HG02610 (cell line): Measurements from ENCODE around the gene PDLIM7.

ENCODE experiments used
- ATAC-seq: cut with Tn5 transposase; IDR thresholded peaks from one replicate; pipeline ENCODE4 v1.9.1; 2021; ENCODE audit warnings: mild to moderate bottlenecking, moderate library complexity; ENCODE audit not compliant: unreplicated experiment

PDLIM7 gene

DNA sequence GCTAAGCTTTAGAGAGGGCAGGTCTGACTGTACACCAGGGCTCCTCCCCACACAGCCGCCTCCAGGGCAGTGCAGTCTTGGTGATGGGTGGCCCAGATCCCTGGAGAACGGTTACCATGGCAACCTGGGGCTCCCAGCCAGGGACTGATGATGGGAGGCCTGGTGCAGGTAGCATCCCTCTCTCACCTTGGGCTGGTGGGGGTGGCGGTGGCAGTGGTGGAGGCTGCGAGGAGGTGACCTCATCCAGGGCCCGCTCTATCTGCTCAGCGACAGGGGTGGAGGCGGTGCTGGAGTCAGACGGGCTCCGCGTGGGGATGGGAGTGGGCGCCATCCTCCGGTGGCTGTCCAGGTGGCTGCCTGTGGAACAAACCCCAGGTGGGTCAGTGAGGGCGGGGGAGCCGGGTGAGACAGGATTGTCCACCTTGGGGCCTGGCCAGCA lies 38.5 kb downstream of the PDLIM7 start:
- no peak for ATAC-seq

DNA sequence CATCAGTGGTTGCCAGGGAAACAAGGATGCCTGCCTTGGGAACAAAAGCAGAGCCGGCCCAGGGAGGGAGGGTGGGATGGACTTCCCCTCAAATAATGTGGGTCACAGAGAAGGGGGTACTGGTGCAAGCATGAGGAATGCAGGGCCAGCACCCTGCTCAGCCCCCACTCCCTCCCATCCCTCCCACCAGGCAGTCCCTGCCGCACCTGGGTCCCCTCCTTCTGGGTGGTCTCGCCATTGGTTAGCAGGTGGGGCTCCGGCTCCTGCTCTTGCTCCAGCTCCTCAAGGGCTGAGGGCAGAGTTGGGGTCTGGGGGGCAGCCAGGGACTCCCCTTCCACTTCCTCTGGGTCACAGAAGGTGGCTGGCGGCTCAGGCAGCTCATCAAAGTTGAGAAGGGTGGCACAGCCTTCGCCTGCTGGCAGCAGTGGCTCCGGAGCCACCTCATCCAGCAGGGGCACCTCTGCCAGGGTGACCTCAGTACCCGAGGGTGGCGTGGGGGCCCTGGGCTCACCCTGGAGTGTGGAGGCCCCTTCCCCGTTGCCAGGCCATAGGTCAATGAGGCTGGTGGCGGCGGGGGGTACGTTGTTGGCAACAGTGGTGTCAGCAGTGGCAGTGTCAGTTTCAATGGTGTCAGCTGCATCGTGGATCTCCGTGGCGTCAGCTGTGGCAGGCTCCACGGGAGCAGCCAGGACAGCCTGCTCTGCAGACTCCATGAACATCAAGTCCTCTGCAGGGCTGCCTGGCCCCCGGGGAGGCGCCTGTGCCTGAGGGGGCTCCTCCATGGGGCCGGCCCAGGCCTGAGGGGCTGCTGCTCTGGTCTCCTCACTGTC lies 39.3 kb downstream of the PDLIM7 start:
- ATAC-seq = no peak

DNA sequence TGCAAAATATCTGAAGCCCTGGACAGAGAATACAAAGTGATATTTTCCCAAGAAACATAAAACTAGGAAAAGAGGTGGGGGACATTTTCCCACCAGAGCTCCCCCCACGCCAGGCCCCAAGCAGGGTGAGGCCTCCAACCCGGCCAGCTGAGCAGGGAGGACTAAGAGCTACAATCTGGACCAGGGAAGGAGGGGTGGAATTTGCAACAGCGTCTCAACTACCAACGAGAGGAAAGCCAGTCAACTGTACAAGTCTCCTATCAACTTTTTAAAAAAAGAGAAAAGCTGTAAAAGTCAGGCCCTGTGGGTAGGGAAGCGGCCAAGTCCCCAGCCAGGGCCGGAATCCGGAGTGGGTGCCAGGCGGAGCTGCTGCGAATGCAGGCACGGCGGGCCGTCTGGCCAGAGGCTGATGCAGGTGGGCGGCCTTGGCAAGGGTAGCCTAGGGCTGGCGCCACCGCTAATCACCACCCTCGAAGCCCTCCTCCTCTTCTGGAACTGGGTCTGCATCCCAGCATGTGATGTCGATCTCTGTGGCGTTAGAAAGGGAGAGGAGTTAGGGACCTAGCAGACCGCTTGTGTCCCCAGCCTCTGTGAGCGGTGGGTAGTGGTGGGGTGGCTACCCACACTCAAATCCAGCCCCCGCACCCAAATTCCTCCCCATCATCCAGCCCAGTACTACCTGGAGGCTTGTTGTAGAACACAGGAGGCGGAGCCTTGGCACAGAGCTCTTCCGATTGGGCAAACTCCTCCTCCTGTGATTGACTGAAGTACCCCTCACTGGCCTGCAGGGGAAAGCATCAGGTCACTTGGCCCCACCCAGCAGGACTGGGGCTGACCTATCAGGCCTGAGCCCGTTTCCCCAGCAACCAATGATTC lies 40.2 kb downstream of the PDLIM7 start:
- peak; percentile 45 for ATAC-seq

DNA sequence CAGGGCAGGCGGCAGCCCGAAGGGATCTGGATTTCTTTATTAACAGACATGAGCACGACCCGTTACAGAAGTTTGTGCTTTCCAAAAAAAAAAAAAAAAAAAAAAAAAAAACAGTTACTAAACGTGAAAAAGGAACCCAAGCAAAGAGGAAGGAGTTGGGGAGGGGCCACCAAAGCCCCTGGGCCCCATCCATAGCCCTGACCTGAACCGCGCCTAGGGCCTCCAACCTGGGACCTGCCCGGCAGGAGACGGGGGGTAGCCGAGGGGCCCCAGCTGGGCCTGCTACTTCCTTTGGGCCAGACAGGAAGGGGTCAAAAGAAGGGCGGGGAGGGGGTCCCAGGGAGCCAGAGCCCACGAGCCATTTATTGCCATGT lies 40.8 kb downstream of the PDLIM7 start:
- no peak for ATAC-seq

DNA sequence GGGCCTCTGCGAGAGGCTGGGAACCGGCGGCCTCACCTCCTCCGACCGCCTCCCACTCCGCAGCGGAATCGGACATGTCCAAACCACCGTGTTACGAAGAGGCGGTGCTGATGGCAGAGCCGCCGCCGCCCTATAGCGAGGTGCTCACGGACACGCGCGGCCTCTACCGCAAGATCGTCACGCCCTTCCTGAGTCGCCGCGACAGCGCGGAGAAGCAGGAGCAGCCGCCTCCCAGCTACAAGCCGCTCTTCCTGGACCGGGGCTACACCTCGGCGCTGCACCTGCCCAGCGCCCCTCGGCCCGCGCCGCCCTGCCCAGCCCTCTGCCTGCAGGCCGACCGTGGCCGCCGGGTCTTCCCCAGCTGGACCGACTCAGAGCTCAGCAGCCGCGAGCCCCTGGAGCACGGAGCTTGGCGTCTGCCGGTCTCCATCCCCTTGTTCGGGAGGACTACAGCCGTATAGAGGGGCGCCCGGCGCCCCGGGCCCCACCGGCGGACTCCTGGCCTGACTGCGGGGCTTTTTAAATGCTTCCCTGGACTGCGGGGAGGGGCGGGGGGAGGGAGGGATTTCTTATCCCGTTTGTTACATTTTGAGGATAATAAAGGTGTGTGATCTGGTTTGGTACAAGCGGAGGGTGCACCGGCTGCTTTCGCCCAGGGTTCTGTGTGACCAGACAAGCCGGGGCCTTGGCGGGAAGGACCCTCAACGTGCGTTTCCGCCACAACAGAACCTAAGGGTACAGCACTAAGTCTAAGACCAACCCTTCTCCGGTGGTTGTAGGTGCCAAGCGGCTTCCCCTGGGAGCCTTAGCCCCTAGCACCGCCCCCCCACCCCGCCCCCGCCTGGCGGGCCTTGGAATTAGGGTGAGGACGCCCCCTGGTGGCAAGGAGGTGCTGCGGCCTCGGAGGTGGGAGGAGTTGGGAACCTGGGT lies 41.5 kb downstream of the PDLIM7 start:
- no peak for ATAC-seq

DNA sequence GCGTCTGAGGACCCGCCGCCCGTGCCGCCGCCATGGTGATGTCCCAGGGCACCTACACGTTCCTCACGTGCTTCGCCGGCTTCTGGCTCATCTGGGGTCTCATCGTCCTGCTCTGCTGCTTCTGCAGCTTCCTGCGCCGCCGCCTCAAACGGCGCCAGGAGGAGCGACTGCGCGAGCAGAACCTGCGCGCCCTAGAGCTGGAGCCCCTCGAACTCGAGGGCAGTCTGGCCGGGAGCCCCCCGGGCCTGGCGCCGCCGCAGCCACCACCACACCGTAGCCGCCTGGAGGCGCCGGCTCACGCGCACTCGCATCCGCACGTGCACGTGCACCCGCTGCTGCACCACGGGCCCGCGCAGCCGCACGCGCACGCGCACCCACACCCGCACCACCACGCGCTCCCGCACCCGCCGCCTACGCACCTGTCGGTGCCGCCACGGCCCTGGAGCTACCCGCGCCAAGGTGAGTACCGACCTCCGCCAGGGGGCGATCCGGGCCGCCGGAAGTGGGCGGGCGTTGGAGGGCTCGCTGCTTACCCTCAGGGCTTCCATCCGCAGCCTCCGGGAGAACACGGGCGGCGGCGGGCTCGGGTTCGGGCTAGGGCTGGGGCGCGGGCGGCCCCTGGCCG lies 42.3 kb downstream of the PDLIM7 start:
- ATAC-seq = peak; percentile 51

DNA sequence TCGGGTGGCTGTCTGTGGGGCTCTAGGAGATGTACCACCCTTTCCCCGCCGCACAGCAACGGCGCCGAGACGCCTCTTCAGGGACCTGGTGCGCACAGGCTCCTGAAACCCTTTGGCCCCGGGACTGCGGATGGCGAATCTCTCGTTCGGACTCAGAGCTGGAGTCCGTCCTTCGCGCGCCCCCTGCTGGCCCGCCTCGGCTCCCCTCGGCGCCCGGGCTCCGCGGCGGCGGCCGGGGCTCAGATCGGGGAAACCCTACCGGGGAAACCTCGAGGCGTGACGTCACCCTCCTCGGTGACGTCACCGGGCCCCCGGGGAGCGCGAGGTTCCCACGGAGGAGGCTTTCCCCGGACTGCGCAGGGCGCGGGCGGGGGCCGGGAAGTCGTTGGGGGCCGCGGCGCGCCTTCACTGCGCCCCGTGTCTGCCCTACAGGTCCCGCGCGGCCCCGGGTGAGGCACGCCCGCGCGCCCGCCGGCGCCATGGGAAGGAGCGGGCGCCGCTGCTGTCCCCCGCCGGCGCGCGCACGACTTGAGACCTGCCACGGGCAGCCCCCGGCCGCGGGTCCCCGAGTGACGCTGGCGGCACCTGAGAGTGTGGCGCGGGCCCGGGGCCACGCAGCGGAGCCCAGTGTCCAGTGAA lies 42.9 kb downstream of the PDLIM7 start:
- ATAC-seq = peak; percentile 36

DNA sequence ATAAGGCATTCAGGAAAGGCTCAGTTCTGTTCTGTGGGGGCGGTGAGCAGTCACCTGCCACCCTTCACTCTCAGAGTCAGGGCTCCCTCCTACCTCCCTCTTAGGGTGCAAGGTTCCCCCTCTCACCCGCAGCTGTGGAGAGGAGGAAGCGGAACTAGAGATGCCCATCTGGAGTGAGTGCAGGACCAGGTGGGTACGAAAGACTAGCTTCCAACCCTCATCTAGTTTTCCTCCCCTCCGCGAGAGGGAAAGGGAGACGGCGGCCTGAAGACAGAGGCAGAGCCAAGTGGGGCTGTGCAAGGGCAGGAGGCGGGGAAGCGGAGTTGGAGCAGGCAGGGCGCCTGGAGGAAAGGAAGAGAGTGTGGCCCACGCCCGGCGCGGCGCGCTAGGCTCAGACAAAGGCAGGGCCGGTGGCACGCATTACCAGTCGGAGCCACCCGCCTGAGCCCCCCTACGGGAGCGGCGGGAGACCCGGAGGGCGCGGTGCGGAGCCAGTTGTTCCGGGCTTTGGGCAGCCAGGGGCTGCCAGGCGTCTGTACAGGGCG lies 43.5 kb downstream of the PDLIM7 start:
- ATAC-seq = no peak

DNA sequence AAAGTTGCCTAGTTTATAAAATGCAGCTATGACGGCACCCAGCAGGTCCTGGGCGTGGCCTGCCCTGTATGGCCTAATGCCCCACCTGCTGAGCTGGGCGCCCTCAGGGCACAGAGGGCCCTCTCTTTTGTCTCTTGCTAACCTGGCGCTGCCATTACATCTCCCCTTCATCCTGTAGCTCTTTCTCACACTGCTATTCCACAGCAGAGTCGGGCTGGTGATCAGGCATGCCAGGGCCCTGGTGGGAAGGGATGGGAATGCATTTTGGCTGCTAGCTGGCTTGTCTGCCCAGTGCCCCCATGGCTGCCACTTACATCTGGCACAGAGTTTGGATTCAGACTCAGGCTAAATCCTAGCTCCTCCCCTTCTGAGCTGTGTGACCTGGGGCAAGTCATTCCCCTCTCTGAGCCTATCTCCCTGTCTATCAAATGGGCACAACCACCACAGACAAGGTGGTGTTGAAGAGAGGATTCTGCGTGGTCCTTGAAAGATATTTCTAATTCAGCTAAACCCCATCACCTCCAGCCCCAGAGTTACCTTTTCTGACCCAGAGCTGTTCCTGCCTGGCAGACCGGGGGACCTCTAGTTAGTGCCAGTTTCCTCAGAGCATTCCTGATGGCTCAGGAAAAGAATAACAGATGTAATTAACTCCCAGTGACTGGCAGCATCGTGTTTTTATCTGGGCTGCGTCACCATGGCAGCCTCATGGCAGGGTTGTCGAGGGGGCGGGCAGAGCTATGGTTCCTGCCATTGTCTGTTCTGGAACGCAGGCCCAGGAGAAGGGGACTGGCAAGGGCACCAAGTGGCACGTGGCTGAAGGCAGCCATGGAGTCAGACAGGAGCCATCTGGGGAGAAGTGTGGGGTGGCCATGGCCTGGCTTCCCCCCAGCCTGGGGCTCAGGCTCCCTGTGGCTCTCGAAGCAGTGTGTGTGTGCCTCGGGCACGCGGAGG lies 44.4 kb downstream of the PDLIM7 start:
- ATAC-seq = no peak

DNA sequence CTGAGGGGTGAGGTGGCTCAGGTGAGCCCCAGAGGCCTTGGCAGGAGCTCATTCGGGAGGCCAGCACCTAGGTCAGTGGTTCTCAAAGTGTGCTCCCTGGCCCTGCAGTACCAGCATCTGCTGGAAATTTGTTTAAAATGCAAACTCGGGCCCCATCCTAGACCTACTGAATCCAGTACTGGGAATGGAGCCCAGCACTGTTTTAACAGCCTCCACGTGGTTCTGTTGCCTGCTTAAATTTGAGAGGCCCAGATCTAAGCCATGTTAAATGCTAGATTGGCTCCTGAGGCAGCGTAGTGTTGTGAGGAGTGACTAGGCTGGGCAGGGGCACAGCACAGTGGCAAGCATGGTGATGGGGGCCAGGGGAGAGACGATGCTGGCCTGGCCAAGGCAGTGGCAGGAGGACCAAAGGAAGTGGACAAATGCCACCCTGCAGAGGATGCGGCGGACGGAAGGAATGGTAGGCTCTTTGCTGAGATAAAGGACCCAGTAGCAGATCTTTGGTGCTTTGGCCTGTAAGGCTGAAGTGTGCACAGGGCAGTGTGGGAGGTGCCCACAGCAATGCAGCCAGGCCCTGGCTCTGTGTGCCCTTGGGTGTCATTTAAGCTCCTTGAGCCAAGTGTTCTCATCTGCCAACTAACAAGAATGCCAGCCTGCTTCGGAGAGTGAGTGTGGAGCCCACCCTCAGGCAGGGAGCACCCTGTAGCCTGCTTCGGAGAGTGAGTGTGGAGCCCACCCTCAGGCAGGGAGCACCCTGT lies 46.6 kb downstream of the PDLIM7 start:
- no peak for ATAC-seq

DNA sequence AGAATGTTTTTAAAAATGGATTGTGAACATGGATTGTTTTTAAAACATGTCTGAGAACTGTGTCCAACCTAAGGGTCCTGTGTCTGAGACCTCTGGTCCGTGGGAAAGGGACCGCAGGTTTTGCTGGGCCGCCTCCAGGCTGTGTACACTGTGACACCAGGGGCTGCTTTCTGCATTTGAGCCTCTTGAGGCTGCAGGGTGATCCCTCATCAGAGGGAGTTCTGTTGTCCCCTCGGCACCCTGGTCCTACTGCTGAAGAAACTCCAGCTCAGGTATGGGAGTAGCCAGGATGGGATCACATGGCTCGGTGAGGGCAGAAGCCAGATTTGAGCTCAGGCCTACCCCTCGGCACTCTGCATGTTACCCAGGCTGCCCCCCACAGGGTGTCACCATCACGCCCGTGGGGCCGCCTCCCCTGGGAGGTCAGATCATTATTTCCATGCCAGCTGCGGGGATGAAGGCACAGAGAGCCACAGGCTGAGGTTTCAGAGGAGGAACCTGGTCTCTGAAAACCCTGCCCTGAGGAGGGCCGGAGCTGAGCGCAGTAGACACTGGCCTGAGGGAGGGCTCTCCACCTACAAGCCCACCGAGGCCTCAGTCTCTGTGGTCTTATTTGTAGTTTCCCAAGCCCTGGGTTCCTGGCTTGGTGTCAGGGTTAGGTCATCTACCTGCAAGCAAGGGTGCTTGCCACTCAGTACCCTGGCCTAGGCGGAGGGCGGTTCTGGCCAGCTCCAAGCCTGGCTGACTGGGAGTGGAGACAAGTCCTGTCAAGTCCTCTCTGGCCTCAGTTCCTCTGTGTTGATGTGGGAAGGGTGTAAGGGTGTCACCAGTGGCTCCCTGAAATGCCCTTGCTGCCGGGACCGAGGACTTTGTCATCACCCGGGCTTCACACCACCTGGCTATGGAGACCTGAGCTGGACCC lies 48.0 kb downstream of the PDLIM7 start:
- no peak for ATAC-seq

DNA sequence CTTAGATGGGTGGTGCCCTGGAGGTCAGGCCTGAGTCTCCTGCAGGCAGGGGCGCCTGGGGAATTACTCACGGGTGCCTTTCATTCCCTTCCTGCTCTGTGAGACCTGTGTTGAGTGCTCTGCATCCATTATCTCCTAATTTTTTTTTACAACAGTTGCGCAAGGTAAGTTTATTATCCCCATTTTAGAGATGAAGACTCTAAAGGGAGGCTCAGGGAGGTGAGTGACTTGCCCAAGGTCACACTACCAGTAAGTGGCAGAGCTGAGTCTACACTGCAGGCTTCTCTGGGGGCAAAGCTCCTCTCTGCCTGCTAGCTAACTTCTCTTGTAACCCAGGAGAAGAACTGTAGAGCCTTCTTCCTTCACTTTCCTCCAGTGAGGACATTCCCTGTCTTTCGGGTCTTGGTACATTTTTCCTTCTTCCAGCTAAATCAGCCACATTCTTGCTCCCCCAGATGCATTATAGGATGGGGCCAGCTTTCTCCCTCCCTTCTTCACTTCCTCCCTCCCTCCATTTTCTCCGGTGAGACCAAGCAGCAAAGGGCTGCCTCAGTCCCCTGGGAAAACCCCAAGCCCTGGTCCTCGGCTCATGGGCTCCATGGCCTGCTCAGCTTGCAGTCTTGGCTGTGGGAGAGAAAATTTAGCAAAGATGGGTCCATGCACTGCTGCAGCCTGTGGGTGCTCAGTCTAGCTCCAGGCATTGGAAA lies 49.0 kb downstream of the PDLIM7 start:
- no peak for ATAC-seq

DNA sequence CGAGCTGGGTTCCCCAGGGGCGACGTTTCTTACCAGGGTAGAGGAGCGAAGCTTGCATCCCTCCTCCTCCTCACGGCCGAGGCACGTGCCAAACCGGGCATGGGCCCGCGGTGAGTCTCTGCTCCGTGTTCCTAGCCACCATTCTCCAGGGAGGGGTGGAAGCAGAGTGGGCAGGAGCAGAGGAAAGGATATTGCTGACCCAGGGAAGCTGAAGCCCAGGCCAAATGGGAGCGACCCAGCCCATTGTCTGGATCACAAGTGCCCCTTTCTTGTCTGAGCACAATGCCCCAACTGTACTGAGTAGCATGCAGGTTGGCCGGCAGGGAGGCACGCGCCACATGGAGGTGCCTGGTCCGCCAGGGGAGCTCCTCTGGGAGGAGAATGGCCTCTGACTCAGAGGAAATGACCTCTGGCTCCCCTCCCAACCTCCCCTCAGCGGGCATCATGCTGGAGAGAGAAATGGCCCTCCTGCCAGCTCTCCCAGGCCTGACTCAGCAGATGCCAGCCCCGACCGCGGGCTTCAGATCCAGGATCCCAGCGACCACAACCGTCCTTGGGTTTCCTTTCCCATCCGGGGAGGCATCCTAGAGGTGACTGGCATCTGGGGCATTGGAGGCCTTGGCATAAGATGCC lies 49.7 kb downstream of the PDLIM7 start:
- no peak for ATAC-seq

DNA sequence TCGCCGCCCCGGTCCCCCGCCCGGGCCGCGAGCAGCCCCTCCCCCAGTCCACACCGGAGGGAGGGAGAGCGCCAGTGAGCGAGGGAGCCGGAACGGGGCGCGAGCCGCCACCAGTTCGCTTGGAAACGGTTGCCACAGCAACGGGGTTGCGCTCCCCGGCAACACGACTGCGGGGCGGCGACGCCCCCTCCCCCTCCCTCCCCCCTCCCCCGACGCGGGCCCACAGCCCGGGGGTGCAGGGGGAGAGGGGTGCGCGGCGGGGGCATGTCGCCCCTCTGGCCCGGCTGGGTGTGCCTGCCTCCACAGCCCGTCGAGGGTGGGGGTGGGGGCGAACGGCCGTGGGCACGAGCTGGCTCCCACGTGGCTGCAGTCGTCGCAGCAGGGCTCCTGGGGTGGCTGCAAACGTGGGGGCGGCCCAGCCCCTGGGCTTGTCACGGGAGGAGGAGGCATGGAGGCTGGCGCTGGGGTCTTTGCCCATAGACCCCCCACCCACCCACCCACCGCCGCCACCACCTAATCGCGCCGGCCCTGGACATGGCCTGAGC lies 50.3 kb downstream of the PDLIM7 start:
- peak; percentile 23 for ATAC-seq
